NOMO-1 treated with DMSO at 0.1 percent for 48 hours (cell line): Measurements from ENCODE around the gene EIF4EBP3.
A peak's percentile ranks its signal among the peaks of the same experiment; 100 is the strongest.

ENCODE experiments used
- DNase-seq: peaks from one replicate; lab custom pipeline; 2025; ENCODE audit not compliant: unreplicated experiment; lab: John Stamatoyannopoulos, UW

Gene EIF4EBP3

GRCh38 chr5:140547508-140548299 lies at the start of gene EIF4EBP3:
TSS of gene EIF4EBP3 (plus strand) at chr5:140547662. CDS start at chr5:140547738, 76 bp downstream.
- DNase-seq, result peak; percentile 84

GRCh38 chr5:140497897-140498296 lies 49.6 kb upstream of the EIF4EBP3 start:
- no peak for DNase-seq

- DNase-seq, result no peak
These were observed 48.9 kb upstream of the EIF4EBP3 start for GRCh38 chr5:140498591-140498990.

- no peak for DNase-seq
These were observed 44.6 kb upstream of the EIF4EBP3 start for GRCh38 chr5:140502834-140503233.

- no peak for DNase-seq
These were observed 37.6 kb upstream of the EIF4EBP3 start for GRCh38 chr5:140509898-140510297.

- DNase-seq, result no peak
These were observed 34.3 kb upstream of the EIF4EBP3 start for GRCh38 chr5:140513124-140513523.

- DNase-seq, result no peak
These were observed 23.5 kb upstream of the EIF4EBP3 start for GRCh38 chr5:140524003-140524402.

GRCh38 chr5:140540227-140540626 lies 7.2 kb upstream of the EIF4EBP3 start:
- no peak for DNase-seq

GRCh38 chr5:140542972-140543371 lies 4.5 kb upstream of the EIF4EBP3 start:
- no peak for DNase-seq

- DNase-seq, result no peak
These were observed 2.5 kb upstream of the EIF4EBP3 start for GRCh38 chr5:140544986-140545385.

- no peak for DNase-seq
These were observed 1.9 kb upstream of the EIF4EBP3 start for GRCh38 chr5:140545606-140546005.

- no peak for DNase-seq
These were observed 483 bp upstream of the EIF4EBP3 start for GRCh38 chr5:140546851-140547507.

GRCh38 chr5:140548300-140548688 lies 832 bp downstream of the EIF4EBP3 start:
- DNase-seq, result no peak

- no peak for DNase-seq
These were observed 1.3 kb downstream of the EIF4EBP3 start for GRCh38 chr5:140548791-140549190.

- peak; percentile 74 for DNase-seq
These were observed 2.0 kb downstream of the EIF4EBP3 start for GRCh38 chr5:140549237-140550144.

GRCh38 chr5:140550147-140551079 lies 3.0 kb downstream of the EIF4EBP3 start:
- no peak for DNase-seq

- no peak for DNase-seq
These were observed 4.4 kb downstream of the EIF4EBP3 start for GRCh38 chr5:140551872-140552271.

GRCh38 chr5:140553657-140554056 lies 6.2 kb downstream of the EIF4EBP3 start:
- DNase-seq, result peak; percentile 41

GRCh38 chr5:140554454-140554853 lies 7.0 kb downstream of the EIF4EBP3 start:
- peak; percentile 12 for DNase-seq

- peak; percentile 13 for DNase-seq
These were observed 8.4 kb downstream of the EIF4EBP3 start for GRCh38 chr5:140555747-140556312.
